Breast epithelium (tissue), 4 donors: ENCODE results near the gene TNFSF11. TPM values are rescaled to one million over a fixed set of nuclear protein-coding genes. Genes with fewer than 3 reads are reported as not detected.

Experiments used
- DNase-seq, 2 donors: peaks; one replicate each; pipeline ENCODE4 v3.0.0-alpha.2; 2019; ENCODE audit warnings: low spot score in 2 of 2
- H3K27ac ChIP-seq, 2 donors: fragments of 200-600 bp; sonication (generic) in 1 of 2; one replicate each; pipeline ENCODE4 v1.5.1; 2016 to 2019; ENCODE audit warnings: mild to moderate bottlenecking in 1 of 2
- H3K27me3 ChIP-seq, 2 donors: fragments of 200-600 bp; sonication (generic) in 1 of 2; one replicate each; pipeline versions ENCODE4 v1.5.1 to v1.6.0; 2017 to 2019; ENCODE audit warnings: control low read depth in 1 of 2, mild to moderate bottlenecking in 1 of 2
- H3K36me3 ChIP-seq: fragments of 200-600 bp; one replicate; pipeline ENCODE4 v1.5.1; 2019
- H3K4me1 ChIP-seq, 2 donors: fragments of 200-600 bp; sonication (generic); one replicate each; pipeline ENCODE4 v1.5.1; 2016 to 2019; ENCODE audit warnings: control low read depth in 1 of 2
- H3K4me3 ChIP-seq, 3 donors: fragments of 200-600 bp; sonication (generic); 1 replicate in 2 of 3; 2 replicates in 1 of 3; pipeline ENCODE4 v1.5.1; 2016 to 2019; ENCODE audit warnings: mild to moderate bottlenecking in 3 of 3, moderate library complexity in 2 of 3
- H3K9me3 ChIP-seq, 2 donors: fragments of 200-600 bp; sonication (generic) in 1 of 2; one replicate each; pipeline ENCODE4 v1.5.1; 2016 to 2019; ENCODE audit warnings: control low read depth in 1 of 2
- CTCF ChIP-seq, 3 donors: fragments of 450-650 bp; IDR thresholded peaks; one replicate each; pipeline ENCODE4 v1.5.1; 2016 to 2017; ENCODE audit warnings: antibody characterized with exemption in 3 of 3, mild to moderate bottlenecking in 3 of 3, moderate library complexity in 3 of 3
- POLR2A ChIP-seq: fragments of 450-650 bp; IDR thresholded peaks from one replicate; pipeline ENCODE4 v1.6.1; 2016; ENCODE audit warnings: antibody characterized with exemption, mild to moderate bottlenecking, moderate library complexity
- POLR2AphosphoS5 ChIP-seq, 3 donors: sonication (generic); formaldehyde crosslinking; IDR thresholded peaks; one replicate each; pipeline ENCODE4 v1.6.1; 2017; ENCODE audit warnings: antibody characterized with exemption in 3 of 3
- intact Hi-C: fragments of 100-400 bp; cut with DNase I; formaldehyde crosslinking; loops from one replicate; pipeline ENCODE4 v1.15.1; 2023; ENCODE audit warnings: low total_unique reads
- total RNA-seq, 3 donors: library from RNA; depleted of rRNA; stranded (reverse); fragments of >200 nt; gene quantifications; one replicate each; pipeline ENCODE4 v1.1.0, GENCODE V29; 2016

Gene TNFSF11
- total RNA-seq, 3 donors from 2014 or later = 0.98 to 1.9 TPM; not detected in 1

GRCh38 chr13:42611086-42611779 is 37.3 kb downstream of the TNFSF11 start:
- Histone ChIP-seq H3K4me1 (no peaks in the 10 kb centered on the region), H3K4me3 (no peak overlapping the region), H3K9me3 (no peaks in the 10 kb centered on the region), H3K36me3 (no peaks in the 10 kb centered on the region), H3K27ac (no peak overlapping the region), H3K27me3 (no peaks in the 10 kb centered on the region)
- intact Hi-C loops = no loop called here
- DNase-seq = no peak
- TF ChIP-seq CTCF (IDR thresholded peaks at IDR 0.05) = no peak
- TF ChIP-seq POLR2AphosphoS5 (IDR thresholded peaks at IDR 0.05) = no peak
- no peak for TF ChIP-seq POLR2A

- Histone ChIP-seq H3K27me3 (no peaks in the 10 kb centered on the region), H3K4me3 (no peak overlapping the region), H3K36me3 (no peaks in the 10 kb centered on the region), H3K27ac (no peak overlapping the region), H3K4me1 (no peaks in the 10 kb centered on the region), H3K9me3 (no peaks in the 10 kb centered on the region)
- intact Hi-C loops = no loop called here
- TF ChIP-seq POLR2A = no peak
- no peak for TF ChIP-seq POLR2AphosphoS5 (IDR thresholded peaks at IDR 0.05)
- TF ChIP-seq CTCF (IDR thresholded peaks at IDR 0.05) = no peak
- DNase-seq = no peak
These were observed 38.2 kb downstream of the TNFSF11 start for GRCh38 chr13:42612021-42612765.

GRCh38 chr13:42614436-42615035 is 40.6 kb downstream of the TNFSF11 start:
- TF ChIP-seq CTCF (IDR thresholded peaks at IDR 0.05) (no peak), POLR2A (no peak), POLR2AphosphoS5 (IDR thresholded peaks at IDR 0.05) (no peak)
- H3K4me3 ChIP-seq = no peak overlapping the region
- H3K4me1 ChIP-seq = no peaks in the 10 kb centered on the region
- no peak for DNase-seq
- H3K36me3 ChIP-seq = no peaks in the 10 kb centered on the region
- intact Hi-C loops = no loop called here
- H3K9me3 ChIP-seq = no peaks in the 10 kb centered on the region
- no peak overlapping the region for H3K27ac ChIP-seq
- H3K27me3 ChIP-seq = no peaks in the 10 kb centered on the region

- TF ChIP-seq POLR2AphosphoS5 (IDR thresholded peaks at IDR 0.05) = no peak
- no peak for TF ChIP-seq CTCF (IDR thresholded peaks at IDR 0.05)
- no peak for TF ChIP-seq POLR2A
- H3K9me3 ChIP-seq = no peaks in the 10 kb centered on the region
- H3K27me3 ChIP-seq = no peaks in the 10 kb centered on the region
- no peak for DNase-seq
- no peak overlapping the region for H3K4me3 ChIP-seq
- H3K4me1 ChIP-seq = no peaks in the 10 kb centered on the region
- intact Hi-C loops = no loop called here
- no peak overlapping the region for H3K27ac ChIP-seq
- H3K36me3 ChIP-seq = no peaks in the 10 kb centered on the region
These were observed 41.7 kb downstream of the TNFSF11 start for GRCh38 chr13:42615691-42616090.

GRCh38 chr13:42617221-42617620 is 43.3 kb downstream of the TNFSF11 start:
- no peak for TF ChIP-seq POLR2A
- no peak for TF ChIP-seq POLR2AphosphoS5 (IDR thresholded peaks at IDR 0.05)
- no peak for TF ChIP-seq CTCF (IDR thresholded peaks at IDR 0.05)
- Histone ChIP-seq H3K9me3 (no peaks in the 10 kb centered on the region), H3K27ac (no peak overlapping the region), H3K4me1 (no peaks in the 10 kb centered on the region), H3K4me3 (no peak overlapping the region), H3K27me3 (no peaks in the 10 kb centered on the region), H3K36me3 (no peaks in the 10 kb centered on the region)
- no peak for DNase-seq
- intact Hi-C loops = no loop called here
